K562 (cell line): ENCODE measurements around the gene MRPL55. TPM values are rescaled to one million over a fixed set of nuclear protein-coding genes. Genes with fewer than 3 reads are reported as not detected.

Experiments
- KAT2B ChIP-seq: IDR thresholded peaks from one replicate; pipeline ENCODE4 v1.6.1; 2012; ENCODE audit warnings: low read depth, mild to moderate bottlenecking, control low read depth, inconsistent platforms, low read length, moderate library complexity
- TCF3 ChIP-seq: sonication (generic); formaldehyde crosslinking; IDR thresholded peaks from 2 replicates; pipeline ENCODE4 v1.4.0; 2020; ENCODE audit warnings: mild to moderate bottlenecking, missing genetic modification reagents
- U2AF2 ChIP-seq: fragments of 200-400 bp; formaldehyde crosslinking; optimal IDR thresholded peaks from 2 replicates; pipeline ENCODE3; 2017; ENCODE audit warnings: low read depth, mild to moderate bottlenecking, low read length
- ZNF830 ChIP-seq: fragments of 250-450 bp; sonication (Bioruptor Pico); IDR thresholded peaks from 2 replicates; pipeline ENCODE4 v1.5.0; 2021; ENCODE audit warnings: mild to moderate bottlenecking
- polyA plus RNA-seq, 8 experiments: library from polyadenylated mRNA; depleted of rRNA in 4 of 8; stranded (reverse) in 5 of 8; unstranded in 3 of 8; fragments of >200 nt; fragmentation: Nextera tagmentation in 2 of 8; fragmentation: Illumina TruSeq in 1 of 8; extraction: Ambion mirVana in 2 of 8; extraction: Trizol in 1 of 8; gene quantifications; 2 replicates each; pipeline versions ENCODE4 v1.2.1 to v1.2.3, GENCODE V29; 2011 to 2014; ENCODE audit warnings: inconsistent platforms in 1 of 8, missing spikeins in 1 of 8
- total RNA-seq, 7 experiments: library from RNA; depleted of rRNA in 6 of 7; stranded (reverse); fragments of >200 nt in 6 of 7; fragmentation: Illumina TruSeq in 2 of 7; extraction: Trizol in 2 of 7; gene quantifications; 2 replicates each; pipeline versions ENCODE4 v1.2.1 to v1.2.3, GENCODE V29; 2011 to 2021; ENCODE audit warnings: low replicate concordance in 1 of 7
- TF ChIP-seq, protein P1 (sequence below): fragments of 200-600 bp; sonication (generic); IDR thresholded peaks from one replicate; pipeline ENCODE4 v1.6.1; 2012; ENCODE audit warnings: mild to moderate bottlenecking, low read depth, low read length, inconsistent platforms
- TF ChIP-seq, protein P2 (sequence below), 3 experiments: fragments of 200-800 bp in 1 of 3; fragments of 250-450 bp in 1 of 3; fragments of 450-650 bp in 1 of 3; sonication (Bioruptor Pico) in 1 of 3; sonication (Bioruptor generic) in 1 of 3; formaldehyde crosslinking in 1 of 3; IDR thresholded peaks; 2 replicates each; pipeline versions ENCODE4 v1.6.1 to v1.8.0; 2016 to 2022; ENCODE audit warnings: mild to moderate bottlenecking in 2 of 3, missing genetic modification characterization in 2 of 3, missing compliant biosample characterization in 1 of 3, moderate library complexity in 1 of 3

The MRPL55 gene
- total and polyA plus RNA-seq, 9 of the 15 experiments (the other 6 are each of a cell fraction or from before 2014, with no cell fraction given): 34.9 to 228 (median 81.0) TPM

DNA sequence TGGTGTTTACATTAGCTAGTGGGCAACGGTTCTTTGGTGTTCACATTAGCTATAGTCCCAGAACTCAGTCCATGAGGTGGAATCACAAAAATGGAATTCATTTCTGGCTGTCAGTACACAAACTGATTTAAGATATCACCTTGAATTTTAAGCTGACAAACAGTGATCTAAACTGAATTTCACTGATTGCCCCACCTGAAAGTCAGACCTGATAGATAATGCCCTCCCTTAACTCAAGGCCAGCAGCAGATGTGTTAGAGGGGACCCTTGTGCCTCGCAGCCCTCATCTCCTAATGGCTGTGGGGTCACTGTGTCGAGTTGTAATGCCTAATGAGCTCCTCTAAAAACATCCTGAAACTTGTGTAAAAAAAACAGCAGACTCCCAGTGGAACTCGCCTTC, 18.0 kb downstream of the MRPL55 start (continued):
- TF ChIP-seq, protein P1, sequence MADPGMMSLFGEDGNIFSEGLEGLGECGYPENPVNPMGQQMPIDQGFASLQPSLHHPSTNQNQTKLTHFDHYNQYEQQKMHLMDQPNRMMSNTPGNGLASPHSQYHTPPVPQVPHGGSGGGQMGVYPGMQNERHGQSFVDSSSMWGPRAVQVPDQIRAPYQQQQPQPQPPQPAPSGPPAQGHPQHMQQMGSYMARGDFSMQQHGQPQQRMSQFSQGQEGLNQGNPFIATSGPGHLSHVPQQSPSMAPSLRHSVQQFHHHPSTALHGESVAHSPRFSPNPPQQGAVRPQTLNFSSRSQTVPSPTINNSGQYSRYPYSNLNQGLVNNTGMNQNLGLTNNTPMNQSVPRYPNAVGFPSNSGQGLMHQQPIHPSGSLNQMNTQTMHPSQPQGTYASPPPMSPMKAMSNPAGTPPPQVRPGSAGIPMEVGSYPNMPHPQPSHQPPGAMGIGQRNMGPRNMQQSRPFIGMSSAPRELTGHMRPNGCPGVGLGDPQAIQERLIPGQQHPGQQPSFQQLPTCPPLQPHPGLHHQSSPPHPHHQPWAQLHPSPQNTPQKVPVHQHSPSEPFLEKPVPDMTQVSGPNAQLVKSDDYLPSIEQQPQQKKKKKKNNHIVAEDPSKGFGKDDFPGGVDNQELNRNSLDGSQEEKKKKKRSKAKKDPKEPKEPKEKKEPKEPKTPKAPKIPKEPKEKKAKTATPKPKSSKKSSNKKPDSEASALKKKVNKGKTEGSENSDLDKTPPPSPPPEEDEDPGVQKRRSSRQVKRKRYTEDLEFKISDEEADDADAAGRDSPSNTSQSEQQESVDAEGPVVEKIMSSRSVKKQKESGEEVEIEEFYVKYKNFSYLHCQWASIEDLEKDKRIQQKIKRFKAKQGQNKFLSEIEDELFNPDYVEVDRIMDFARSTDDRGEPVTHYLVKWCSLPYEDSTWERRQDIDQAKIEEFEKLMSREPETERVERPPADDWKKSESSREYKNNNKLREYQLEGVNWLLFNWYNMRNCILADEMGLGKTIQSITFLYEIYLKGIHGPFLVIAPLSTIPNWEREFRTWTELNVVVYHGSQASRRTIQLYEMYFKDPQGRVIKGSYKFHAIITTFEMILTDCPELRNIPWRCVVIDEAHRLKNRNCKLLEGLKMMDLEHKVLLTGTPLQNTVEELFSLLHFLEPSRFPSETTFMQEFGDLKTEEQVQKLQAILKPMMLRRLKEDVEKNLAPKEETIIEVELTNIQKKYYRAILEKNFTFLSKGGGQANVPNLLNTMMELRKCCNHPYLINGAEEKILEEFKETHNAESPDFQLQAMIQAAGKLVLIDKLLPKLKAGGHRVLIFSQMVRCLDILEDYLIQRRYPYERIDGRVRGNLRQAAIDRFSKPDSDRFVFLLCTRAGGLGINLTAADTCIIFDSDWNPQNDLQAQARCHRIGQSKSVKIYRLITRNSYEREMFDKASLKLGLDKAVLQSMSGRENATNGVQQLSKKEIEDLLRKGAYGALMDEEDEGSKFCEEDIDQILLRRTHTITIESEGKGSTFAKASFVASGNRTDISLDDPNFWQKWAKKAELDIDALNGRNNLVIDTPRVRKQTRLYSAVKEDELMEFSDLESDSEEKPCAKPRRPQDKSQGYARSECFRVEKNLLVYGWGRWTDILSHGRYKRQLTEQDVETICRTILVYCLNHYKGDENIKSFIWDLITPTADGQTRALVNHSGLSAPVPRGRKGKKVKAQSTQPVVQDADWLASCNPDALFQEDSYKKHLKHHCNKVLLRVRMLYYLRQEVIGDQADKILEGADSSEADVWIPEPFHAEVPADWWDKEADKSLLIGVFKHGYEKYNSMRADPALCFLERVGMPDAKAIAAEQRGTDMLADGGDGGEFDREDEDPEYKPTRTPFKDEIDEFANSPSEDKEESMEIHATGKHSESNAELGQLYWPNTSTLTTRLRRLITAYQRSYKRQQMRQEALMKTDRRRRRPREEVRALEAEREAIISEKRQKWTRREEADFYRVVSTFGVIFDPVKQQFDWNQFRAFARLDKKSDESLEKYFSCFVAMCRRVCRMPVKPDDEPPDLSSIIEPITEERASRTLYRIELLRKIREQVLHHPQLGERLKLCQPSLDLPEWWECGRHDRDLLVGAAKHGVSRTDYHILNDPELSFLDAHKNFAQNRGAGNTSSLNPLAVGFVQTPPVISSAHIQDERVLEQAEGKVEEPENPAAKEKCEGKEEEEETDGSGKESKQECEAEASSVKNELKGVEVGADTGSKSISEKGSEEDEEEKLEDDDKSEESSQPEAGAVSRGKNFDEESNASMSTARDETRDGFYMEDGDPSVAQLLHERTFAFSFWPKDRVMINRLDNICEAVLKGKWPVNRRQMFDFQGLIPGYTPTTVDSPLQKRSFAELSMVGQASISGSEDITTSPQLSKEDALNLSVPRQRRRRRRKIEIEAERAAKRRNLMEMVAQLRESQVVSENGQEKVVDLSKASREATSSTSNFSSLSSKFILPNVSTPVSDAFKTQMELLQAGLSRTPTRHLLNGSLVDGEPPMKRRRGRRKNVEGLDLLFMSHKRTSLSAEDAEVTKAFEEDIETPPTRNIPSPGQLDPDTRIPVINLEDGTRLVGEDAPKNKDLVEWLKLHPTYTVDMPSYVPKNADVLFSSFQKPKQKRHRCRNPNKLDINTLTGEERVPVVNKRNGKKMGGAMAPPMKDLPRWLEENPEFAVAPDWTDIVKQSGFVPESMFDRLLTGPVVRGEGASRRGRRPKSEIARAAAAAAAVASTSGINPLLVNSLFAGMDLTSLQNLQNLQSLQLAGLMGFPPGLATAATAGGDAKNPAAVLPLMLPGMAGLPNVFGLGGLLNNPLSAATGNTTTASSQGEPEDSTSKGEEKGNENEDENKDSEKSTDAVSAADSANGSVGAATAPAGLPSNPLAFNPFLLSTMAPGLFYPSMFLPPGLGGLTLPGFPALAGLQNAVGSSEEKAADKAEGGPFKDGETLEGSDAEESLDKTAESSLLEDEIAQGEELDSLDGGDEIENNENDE: no peak
- no peak for TF ChIP-seq U2AF2
- TF ChIP-seq, protein P2, sequence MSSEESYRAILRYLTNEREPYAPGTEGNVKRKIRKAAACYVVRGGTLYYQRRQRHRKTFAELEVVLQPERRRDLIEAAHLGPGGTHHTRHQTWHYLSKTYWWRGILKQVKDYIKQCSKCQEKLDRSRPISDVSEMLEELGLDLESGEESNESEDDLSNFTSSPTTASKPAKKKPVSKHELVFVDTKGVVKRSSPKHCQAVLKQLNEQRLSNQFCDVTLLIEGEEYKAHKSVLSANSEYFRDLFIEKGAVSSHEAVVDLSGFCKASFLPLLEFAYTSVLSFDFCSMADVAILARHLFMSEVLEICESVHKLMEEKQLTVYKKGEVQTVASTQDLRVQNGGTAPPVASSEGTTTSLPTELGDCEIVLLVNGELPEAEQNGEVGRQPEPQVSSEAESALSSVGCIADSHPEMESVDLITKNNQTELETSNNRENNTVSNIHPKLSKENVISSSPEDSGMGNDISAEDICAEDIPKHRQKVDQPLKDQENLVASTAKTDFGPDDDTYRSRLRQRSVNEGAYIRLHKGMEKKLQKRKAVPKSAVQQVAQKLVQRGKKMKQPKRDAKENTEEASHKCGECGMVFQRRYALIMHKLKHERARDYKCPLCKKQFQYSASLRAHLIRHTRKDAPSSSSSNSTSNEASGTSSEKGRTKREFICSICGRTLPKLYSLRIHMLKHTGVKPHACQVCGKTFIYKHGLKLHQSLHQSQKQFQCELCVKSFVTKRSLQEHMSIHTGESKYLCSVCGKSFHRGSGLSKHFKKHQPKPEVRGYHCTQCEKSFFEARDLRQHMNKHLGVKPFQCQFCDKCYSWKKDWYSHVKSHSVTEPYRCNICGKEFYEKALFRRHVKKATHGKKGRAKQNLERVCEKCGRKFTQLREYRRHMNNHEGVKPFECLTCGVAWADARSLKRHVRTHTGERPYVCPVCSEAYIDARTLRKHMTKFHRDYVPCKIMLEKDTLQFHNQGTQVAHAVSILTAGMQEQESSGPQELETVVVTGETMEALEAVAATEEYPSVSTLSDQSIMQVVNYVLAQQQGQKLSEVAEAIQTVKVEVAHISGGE (CRISPR knock-in tag; IDR thresholded peaks at IDR 0.05): no peak
- no peak for TF ChIP-seq ZNF830 (CRISPR knock-in tag)
- no peak for TF ChIP-seq KAT2B
- TF ChIP-seq TCF3 (CRISPR knock-in tag): no peak
- TF ChIP-seq, all 486 proteins: peak for 0
